Lower lobe of right lung (tissue), 2 donors: Measurements from ENCODE around the gene POC1B. TPM values are rescaled to one million over a fixed set of nuclear protein-coding genes. Genes with fewer than 3 reads are reported as not detected.
A peak's percentile ranks its signal among the peaks of the same experiment; 100 is the strongest.

Source experiments
- ATAC-seq, 2 donors: fragments of 200-7000 bp; cut with Tn5 transposase; one replicate each; pipeline ENCODE4 v1.9.1; 2020 to 2022; ENCODE audit warnings: mild to moderate bottlenecking in 2 of 2, moderate library complexity in 2 of 2
- DNase-seq: peaks from one replicate; pipeline ENCODE4 v3.0.0-alpha.2; 2020
- H3K27ac ChIP-seq: fragments of 200-600 bp; one replicate; pipeline ENCODE4 v1.8.0; 2022
- H3K27me3 ChIP-seq: fragments of 200-600 bp; one replicate; pipeline ENCODE4 v1.8.0; 2022; ENCODE audit warnings: low read depth
- H3K36me3 ChIP-seq: fragments of 200-600 bp; one replicate; pipeline ENCODE4 v1.8.0; 2022; ENCODE audit warnings: mild to moderate bottlenecking
- H3K4me1 ChIP-seq: fragments of 200-600 bp; one replicate; pipeline ENCODE4 v1.8.0; 2022
- H3K4me3 ChIP-seq: fragments of 200-600 bp; one replicate; pipeline ENCODE4 v1.8.0; 2022; ENCODE audit warnings: mild to moderate bottlenecking
- H3K9me3 ChIP-seq: fragments of 200-600 bp; one replicate; pipeline ENCODE4 v1.8.0; 2022
- intact Hi-C: fragments of 100-400 bp; cut with DNase I; formaldehyde crosslinking; loops from one replicate; pipeline ENCODE4 v1.11.0; 2022
- total RNA-seq: library from RNA; stranded (reverse); fragmentation: NEBNext Ultra II Directional; extraction: Animal tissue kit (Norgen Biotek cat#: 25700); gene quantifications from one replicate; pipeline ENCODE4 v1.2.1, GENCODE V29; 2021
- TF ChIP-seq, protein P1 (sequence below): fragments of 200-600 bp; IDR thresholded peaks from one replicate; pipeline ENCODE4 v1.8.0; 2022; ENCODE audit warnings: antibody characterized with exemption, mild to moderate bottlenecking
- donor health status: DM: no; HTN: yes; CAD: no; lungs with severe emphysema.

The POC1B gene
- total RNA-seq, 1 donor from 2014 or later: 15.5 TPM

- intact Hi-C loops: no loop called here
- no peaks in the 10 kb centered on the region for H3K36me3 ChIP-seq
Observed at GRCh38 chr12:89400415-89400814, 125.4 kb downstream of the POC1B start.

DNA sequence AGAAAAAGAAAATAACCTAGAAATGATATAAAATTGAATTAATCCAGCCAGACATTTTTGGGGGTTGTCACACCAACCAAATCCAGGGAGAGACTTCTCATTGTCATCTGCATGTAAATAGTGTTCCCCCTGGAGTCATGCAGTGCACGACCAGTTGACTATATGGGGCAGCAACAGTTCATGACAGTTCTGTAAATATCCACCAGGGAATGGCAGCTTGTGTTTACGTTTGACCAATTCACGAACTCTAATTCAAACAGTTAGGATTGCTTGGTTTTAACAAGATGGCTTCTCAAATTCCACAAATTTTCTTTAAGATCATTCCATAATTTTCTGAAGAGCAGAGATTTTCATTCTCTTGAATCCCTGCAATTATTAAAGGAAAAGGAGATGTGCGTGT lies 130.1 kb downstream of the POC1B start:
- TF ChIP-seq, protein P1, sequence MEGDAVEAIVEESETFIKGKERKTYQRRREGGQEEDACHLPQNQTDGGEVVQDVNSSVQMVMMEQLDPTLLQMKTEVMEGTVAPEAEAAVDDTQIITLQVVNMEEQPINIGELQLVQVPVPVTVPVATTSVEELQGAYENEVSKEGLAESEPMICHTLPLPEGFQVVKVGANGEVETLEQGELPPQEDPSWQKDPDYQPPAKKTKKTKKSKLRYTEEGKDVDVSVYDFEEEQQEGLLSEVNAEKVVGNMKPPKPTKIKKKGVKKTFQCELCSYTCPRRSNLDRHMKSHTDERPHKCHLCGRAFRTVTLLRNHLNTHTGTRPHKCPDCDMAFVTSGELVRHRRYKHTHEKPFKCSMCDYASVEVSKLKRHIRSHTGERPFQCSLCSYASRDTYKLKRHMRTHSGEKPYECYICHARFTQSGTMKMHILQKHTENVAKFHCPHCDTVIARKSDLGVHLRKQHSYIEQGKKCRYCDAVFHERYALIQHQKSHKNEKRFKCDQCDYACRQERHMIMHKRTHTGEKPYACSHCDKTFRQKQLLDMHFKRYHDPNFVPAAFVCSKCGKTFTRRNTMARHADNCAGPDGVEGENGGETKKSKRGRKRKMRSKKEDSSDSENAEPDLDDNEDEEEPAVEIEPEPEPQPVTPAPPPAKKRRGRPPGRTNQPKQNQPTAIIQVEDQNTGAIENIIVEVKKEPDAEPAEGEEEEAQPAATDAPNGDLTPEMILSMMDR: no peak
- Histone ChIP-seq H3K36me3 (no peaks in the 10 kb centered on the region), H3K4me1 (peaks cover 44% of the 10 kb centered on the region), H3K9me3 (no peaks in the 10 kb centered on the region), H3K27me3 (no peaks in the 10 kb centered on the region), H3K27ac (no peak overlapping the region), H3K4me3 (no peak overlapping the region)
- intact Hi-C loops: loop anchor here (10.0 kb wide), 1 partner anchor 59 kb away; no protein-coding TSS in a partner anchor
- ATAC-seq (no peak), DNase-seq (no peak)

More at GRCh38 chr12:89400415-89400814, 125.4 kb downstream of the POC1B start:
- Histone ChIP-seq H3K27me3 (no peaks in the 10 kb centered on the region), H3K4me1 (peaks cover 11% of the 10 kb centered on the region), H3K9me3 (no peaks in the 10 kb centered on the region), H3K4me3 (no peak overlapping the region), H3K27ac (no peak overlapping the region)
- TF ChIP-seq, protein P1: no peak
- DNase-seq (no peak), ATAC-seq (no peak)

- H3K4me3 ChIP-seq: no peak overlapping the region
- DNase-seq (no peak), ATAC-seq (peak; percentile 27 to 29)
- no peaks in the 10 kb centered on the region for H3K9me3 ChIP-seq
- H3K27ac ChIP-seq: peak overlapping the region; percentile 3
- peaks cover 62% of the 10 kb centered on the region for H3K4me1 ChIP-seq
- TF ChIP-seq, protein P1: no peak
- no peaks in the 10 kb centered on the region for H3K27me3 ChIP-seq
- intact Hi-C loops: loop anchor here (10.0 kb wide), 1 partner anchor 61 kb away; no protein-coding TSS in a partner anchor
- no peaks in the 10 kb centered on the region for H3K36me3 ChIP-seq
Observed at GRCh38 chr12:89393551-89394121, 132.2 kb downstream of the POC1B start.

DNA sequence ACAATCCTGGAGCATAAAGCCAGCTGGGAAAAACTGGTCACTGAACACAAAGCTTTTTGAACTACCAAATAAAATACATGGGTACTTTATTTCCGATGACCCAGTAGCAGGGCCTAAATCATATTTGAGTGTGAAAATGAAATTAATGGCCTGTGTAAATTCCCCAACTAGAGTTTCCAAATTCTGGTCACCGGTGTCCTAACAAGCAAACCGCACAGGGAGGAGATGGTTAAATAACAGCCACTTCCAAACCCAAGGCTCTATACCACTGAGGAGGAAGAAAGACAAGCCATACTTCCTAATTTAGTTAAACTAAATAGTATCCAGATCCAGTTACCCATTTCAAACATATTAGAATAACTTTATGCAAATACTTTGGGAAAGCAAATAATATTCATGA lies 133.5 kb downstream of the POC1B start:
- no peaks in the 10 kb centered on the region for H3K36me3 ChIP-seq

GRCh38 chr12:89391726-89392336 lies 134.0 kb downstream of the POC1B start:
- Histone ChIP-seq H3K27ac (peak overlapping the region; percentile 41), H3K27me3 (no peaks in the 10 kb centered on the region)
- DNase-seq: no peak

More for the DNA sequence above, 133.5 kb downstream of the POC1B start:
- Histone ChIP-seq H3K27me3 (no peaks in the 10 kb centered on the region), H3K9me3 (no peaks in the 10 kb centered on the region), H3K4me3 (no peak overlapping the region), H3K4me1 (peaks cover 53% of the 10 kb centered on the region), H3K27ac (peak overlapping the region; percentile 3)
- intact Hi-C loops: loop anchor here (10.0 kb wide), 1 partner anchor 62 kb away; no protein-coding TSS in a partner anchor
- ATAC-seq: no peak
- TF ChIP-seq, protein P1: no peak
- no peak for DNase-seq

More at GRCh38 chr12:89391726-89392336, 134.0 kb downstream of the POC1B start:
- no peak overlapping the region for H3K4me3 ChIP-seq
- H3K9me3 ChIP-seq: no peaks in the 10 kb centered on the region
- intact Hi-C loops: loop anchor here (10.0 kb wide), 1 partner anchor 63 kb away; no protein-coding TSS in a partner anchor
- peaks cover 50% of the 10 kb centered on the region for H3K4me1 ChIP-seq
- TF ChIP-seq, protein P1: no peak
- H3K36me3 ChIP-seq: no peaks in the 10 kb centered on the region
- no peak for ATAC-seq
